HG02885 (cell line): ENCODE measurements around the gene RAB28.
"Not testable (repeated sequence)": the region's sequence is repeated elsewhere in the genome, so short reads cannot be mapped to it uniquely, and the experiment has no call there.

ENCODE experiments used
- ATAC-seq: cut with Tn5 transposase; IDR thresholded peaks from one replicate; pipeline ENCODE4 v1.9.1; 2021; ENCODE audit warnings: mild to moderate bottlenecking; ENCODE audit not compliant: unreplicated experiment, poor library complexity

Gene RAB28

DNA sequence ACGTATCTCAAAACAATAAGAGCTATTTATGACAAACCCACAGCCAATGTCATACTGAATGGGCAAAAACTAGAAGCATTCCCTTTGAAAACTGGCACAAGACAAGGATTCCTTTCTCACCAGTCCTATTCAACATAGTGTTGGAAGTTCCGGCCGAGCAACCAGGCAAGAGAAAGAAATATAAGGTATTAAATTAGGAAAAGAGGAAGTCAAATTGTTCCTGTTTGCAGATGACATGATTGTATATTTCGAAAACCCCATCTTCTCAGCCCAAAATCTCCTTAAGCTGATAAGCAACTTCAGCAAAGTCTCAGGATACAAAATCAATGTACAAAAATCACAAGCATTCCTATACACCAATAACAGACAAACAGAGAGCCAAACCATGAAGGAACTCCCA, 94.2 kb downstream of the RAB28 start:
- not testable (repeated sequence) for ATAC-seq

DNA sequence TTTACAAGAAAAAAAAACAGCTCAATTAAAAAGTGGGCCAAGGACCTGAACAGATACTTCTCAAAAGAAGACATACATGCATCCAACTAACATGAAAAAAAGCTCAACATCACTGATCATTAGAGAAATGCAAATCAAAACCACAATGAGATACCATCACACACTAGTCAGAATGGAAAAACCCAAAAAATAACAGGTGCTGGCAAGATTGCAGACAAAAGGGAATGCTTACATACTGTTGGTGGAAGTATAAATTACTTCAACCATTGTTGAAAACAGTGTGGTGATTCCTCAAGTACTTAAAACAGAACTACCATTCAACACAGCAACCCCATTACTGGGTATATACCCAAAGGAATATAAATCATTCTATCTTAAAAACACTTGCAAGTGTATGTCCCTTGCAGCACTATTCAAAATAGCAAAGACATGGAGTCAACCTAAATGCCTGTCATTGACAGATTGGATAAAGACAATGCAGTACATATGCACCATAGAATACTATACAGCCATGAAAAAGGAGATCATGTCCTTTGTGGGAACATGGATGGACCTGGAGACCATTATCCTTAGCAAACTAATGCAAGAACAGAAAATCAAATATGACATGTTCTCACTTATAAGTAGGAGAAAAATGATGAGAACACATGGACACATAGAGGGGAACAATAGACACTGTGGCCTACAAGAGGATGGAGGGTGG, 97.6 kb downstream of the RAB28 start:
- ATAC-seq: peak; percentile 66

DNA sequence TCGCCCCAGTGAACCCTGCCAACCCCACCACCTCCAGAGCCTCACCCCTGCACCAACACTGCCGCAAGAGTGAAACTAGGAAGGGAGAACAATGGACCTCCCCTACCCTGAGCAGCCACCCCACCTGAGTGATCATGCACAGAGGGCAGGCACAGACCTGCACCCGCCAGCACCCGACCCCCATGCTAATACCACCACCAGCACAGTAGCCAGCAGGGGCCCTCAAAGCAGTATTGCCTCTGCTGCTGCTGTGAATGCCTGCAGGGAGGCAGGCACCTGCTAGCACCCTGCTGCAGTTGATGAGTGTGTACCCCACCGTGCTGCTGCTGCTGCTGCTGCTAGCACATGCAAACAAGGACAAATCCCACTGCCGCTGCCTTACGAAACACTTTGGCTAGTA, 100.1 kb downstream of the RAB28 start:
- ATAC-seq: no peak

- ATAC-seq: peak; percentile 88
Measured at GRCh38 chr4:13378973-13379759, 105.0 kb downstream of the RAB28 start.

DNA sequence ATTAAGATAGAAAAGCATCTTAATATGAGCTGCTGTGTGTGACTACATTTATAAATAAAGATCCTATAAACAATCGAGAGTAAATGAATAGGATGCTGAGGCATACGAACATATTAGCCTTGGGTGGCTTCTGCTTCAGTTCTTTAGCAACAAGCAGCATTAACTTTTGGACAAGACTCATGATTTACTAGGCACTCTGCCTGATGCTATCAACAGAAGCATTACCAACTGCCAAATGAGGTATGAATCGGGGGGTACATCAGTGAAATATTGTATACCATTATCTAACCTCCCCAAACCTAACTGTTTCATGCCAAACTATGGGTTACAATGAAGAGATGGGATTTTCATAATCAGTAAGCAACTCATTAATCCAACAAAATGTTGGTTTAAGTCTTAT, 113.1 kb downstream of the RAB28 start:
- ATAC-seq: no peak

- ATAC-seq: no peak
Measured at GRCh38 chr4:13368217-13368616, 115.9 kb downstream of the RAB28 start.

DNA sequence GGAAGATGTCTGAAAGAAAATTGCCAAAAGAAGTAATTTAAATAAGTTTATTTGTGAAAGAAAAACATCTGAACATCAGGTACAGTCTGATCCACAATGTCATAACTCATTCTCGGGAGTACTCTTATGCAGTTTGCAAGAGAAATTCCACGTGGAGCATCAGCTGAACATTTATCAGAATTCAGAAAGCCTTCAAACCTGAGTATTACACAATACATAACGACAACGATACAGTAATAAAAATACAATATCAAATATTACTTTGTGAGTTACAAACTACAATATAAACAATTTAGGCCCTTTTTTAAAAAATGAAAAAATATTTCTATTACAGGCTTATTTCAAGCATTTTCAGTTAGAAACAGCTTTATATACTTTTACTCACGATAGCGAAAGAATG, 116.4 kb downstream of the RAB28 start:
- ATAC-seq: no peak

DNA sequence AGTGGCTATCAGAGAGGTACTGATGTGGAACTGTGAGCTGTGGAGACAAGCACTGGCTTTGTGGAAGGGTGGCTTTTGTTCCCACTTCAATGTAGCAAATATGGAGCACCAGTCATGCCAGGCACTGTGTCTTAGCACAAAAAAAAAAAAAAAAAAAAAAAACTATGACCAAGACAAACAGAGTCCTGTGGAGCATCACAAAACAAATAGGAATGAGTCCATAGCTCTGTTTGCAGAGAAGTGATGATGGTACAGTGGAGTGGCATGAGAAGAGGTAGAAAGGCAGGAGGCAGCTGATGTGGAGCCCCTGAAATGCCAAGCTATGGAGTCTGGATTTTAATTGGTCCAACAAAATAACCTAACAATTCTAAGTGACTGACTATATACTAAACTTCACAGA, 116.9 kb downstream of the RAB28 start:
- ATAC-seq: no peak

DNA sequence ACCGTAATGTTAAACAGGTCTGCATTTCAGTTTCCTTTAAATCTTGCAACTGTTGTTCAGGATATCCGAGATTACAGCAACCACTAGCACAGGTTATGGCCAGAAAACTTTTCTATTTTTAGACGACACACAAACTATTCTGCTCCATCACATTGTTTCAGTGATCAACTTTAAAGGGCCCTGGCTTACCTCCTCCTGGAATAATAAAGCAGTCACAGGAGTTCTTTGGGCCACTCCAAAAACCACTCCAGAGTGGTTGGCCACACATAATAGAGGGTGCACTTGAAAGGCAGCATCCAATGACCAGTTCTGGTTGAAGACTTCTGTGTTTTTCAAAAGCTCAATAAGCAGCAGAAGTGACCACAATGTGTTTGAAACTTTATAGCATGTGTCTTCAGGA, 118.9 kb downstream of the RAB28 start:
- no peak for ATAC-seq

DNA sequence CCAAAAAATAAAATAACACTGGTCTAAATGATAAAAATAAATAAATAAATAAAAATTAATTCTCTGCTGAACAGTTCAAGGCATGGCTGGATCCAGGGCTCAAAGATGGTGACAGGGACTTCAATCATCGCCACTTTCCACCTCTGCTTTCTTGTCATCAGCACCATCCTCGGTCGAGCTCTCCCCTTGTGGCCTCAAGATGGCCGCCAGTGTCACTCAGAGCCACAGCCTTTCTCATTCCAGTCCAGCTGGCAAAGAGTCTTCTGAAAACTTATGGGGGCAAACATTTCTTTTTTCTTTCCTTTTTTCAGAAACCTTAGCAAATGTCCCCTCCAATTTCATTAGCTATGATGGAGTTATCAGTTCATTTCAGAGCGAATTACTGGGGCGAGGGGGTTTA, 119.5 kb downstream of the RAB28 start:
- ATAC-seq: no peak

DNA sequence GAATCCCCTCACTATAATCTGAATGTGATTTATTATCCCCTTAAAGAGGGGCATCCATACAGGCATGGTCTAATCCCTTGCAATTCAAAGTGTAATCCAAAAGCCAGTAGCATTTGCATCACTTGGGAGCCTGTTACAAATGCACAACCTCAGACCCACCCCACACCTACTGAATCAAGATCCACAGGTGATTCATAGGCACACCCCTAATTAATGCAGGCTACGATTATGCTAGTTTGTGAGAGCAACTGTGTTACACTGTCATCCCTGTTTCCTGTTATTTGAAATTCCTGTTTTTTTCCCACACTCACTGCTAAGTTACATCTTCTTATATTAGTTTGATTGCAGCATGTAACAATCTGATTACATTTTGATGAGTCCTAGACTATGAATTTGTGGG, 120.0 kb downstream of the RAB28 start:
- ATAC-seq: no peak

DNA sequence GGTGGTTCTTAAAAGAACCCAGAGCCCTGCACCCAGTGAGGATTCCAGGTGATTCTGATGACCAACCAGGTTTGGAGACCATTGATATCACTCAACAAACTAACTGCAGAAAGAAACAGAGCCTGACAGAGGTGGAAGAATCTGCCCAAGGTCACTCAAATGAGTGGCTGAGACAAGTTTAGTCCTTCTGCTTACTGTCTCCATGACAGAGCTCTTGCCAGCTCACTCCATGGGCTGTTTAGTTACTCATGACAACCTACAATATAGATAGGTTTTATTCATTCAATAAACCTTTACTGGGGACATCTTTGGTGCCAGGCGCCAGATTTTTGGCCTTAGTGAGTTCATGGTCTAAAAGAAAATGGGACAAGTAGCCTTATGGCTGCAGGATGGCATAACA, 124.3 kb downstream of the RAB28 start:
- no peak for ATAC-seq

DNA sequence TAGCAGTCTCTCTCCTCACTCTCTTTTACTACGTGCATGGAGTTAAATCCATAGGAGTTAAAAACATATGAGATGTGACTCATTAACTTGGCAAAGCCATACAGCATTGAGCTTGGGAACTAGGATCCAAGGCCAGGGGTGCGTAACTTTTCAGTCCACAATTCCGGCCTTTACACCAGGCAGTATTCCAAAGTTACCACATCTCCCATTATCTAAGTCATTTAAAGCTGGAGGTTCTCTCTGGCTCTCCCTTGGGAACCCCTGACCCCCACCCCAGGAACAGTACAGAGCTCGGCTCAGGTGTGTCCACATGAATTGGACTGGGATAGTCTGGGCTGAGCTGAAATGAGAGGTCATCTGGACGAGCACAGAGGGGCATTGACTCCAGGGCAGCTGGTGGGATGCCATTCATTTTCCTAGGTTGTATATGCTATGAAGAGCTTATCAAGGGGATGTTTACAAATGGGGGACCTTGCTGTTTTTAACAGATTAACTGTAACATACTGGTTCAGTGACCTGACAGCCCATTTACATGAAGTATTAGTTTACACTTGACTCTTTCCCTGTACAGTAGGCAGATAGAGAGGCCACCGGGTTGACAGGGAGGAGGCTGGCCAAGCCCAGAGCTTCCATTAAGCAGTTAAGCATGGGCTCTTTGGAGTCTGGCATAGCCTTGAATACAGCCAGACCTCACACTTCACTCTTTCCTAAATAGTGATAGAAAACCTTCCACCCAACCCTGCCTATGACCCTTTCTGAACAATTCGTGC, 128.8 kb downstream of the RAB28 start:
- no peak for ATAC-seq

GRCh38 chr4:13349096-13349495, 135.0 kb downstream of the RAB28 start:
- no peak for ATAC-seq

- no peak for ATAC-seq
Measured at GRCh38 chr4:13348216-13348615, 135.9 kb downstream of the RAB28 start.

GRCh38 chr4:13347517-13348125, 136.5 kb downstream of the RAB28 start:
- no peak for ATAC-seq

DNA sequence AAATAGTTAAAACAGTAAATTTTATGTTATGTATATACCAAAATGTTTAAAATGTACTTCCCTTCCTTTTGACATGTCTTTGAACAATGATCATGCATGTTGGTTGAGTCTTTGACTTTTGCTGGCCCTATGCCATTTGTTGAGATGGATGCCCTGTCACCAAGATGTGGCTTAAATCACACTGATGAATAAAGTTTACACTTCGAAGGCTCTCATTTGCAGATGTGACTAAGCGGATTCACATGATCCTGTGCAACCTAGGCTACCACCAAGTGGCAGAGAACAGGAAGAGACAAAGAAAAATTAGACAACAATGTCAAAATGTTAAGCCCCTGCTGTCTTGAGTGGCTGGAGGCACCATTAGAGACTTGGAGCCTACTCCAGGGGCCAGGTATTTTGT, 139.9 kb downstream of the RAB28 start:
- ATAC-seq: no peak

- ATAC-seq: no peak
Measured at GRCh38 chr4:13340672-13341071, 143.5 kb downstream of the RAB28 start.

- ATAC-seq: no peak
Measured at GRCh38 chr4:13331827-13332226, 152.3 kb downstream of the RAB28 start.

DNA sequence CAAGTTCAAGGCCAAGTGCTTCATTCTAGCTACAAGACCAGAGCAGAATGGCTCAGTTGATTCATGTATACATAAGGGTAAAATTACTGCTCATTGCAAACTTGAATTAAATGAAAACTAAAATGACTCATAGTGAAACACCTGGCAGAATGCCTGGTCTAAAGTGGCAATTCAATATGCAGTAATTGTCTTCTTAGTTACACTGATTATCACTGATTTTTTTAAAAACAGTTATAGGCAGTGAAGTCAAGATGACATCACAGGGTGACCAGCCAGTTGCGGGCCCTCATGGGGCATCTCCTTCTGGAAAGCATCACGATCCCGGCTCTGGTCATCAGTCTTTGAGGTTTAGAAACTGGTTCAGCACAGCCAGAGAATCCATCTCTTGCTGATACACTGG, 154.2 kb downstream of the RAB28 start:
- ATAC-seq: no peak

DNA sequence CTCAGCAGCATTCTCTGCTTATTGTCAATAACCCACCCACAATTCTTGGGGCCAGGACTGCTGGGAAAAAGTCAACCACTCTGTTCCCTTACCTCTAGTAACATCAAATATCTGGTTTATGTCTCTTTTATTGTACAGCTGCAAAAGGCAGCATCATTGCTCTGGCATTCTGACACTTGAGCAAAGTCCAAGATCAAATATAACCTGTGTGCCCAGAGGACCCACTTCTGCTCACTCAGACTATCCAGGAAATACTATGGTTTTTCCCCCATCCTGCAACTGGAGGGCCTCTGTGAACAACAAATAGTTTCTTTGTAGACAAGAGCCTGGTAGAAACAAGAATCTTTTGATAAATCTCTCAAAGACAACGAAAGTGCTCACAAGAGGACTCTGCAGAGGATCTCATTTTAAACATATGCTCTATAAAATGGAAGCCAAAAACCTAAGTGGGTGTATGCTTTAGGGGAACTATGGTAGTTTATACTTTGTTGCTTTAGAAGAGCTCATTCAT, 154.7 kb downstream of the RAB28 start:
- ATAC-seq: no peak
